SU-DHL-6 (cell line): ENCODE data around the gene AGAP3.

ENCODE experiments used
- H2AFZ ChIP-seq: fragments of 200-600 bp; sonication (generic); 2 replicates; pipeline ENCODE4 v1.6.1; 2014; ENCODE audit warnings: low read depth, mild to moderate bottlenecking, moderate library complexity, mixed read lengths, antibody characterized with exemption, low read length; ENCODE audit not compliant: severe bottlenecking
- H3F3A ChIP-seq: fragments of 200-600 bp; shearing (Covaris generic); 2 replicates; pipeline ENCODE4 v1.6.0; 2016; ENCODE audit warnings: antibody characterized with exemption, mild to moderate bottlenecking; ENCODE audit not compliant: insufficient read depth
- H3K27ac ChIP-seq: fragments of 200-600 bp; sonication (generic); 2 replicates; pipeline ENCODE4 v1.5.1; 2016; ENCODE audit warnings: low read depth, mild to moderate bottlenecking, low read length, moderate library complexity, mixed read lengths
- H3K27me3 ChIP-seq: fragments of 200-600 bp; sonication (generic), shearing (Covaris generic); 2 replicates; pipeline ENCODE4 v1.6.0; 2014; ENCODE audit warnings: mild to moderate bottlenecking, low read length
- H3K36me3 ChIP-seq: fragments of 200-600 bp; sonication (generic); 2 replicates; pipeline ENCODE4 v1.6.1; 2014; ENCODE audit warnings: mild to moderate bottlenecking, low read length, mixed read lengths
- H3K4me2 ChIP-seq: fragments of 300-600, 200-600 bp; shearing (Covaris generic), sonication (generic); 2 replicates; pipeline ENCODE4 v1.6.0; 2014; ENCODE audit warnings: low read length, low read depth, mild to moderate bottlenecking; ENCODE audit not compliant: poor library complexity, severe bottlenecking
- H3K4me3 ChIP-seq: fragments of 200-600 bp; sonication (generic); 2 replicates; pipeline ENCODE4 v1.5.1; 2014; ENCODE audit warnings: antibody characterized with exemption, low read length, mild to moderate bottlenecking, mixed read lengths; ENCODE audit not compliant: insufficient read depth, poor library complexity, severe bottlenecking
- H3K79me2 ChIP-seq: fragments of 200-600 bp; sonication (generic); 2 replicates; pipeline ENCODE4 v1.6.1; 2014; ENCODE audit warnings: mild to moderate bottlenecking, low read length, moderate library complexity; ENCODE audit not compliant: insufficient read depth
- H3K9ac ChIP-seq: fragments of 200-600 bp; sonication (generic); 2 replicates; pipeline ENCODE4 v1.7.0; 2014; ENCODE audit warnings: mild to moderate bottlenecking, low read length
- H3K9me2 ChIP-seq: fragments of 200-600 bp; sonication (generic); replicated peaks from 2 replicates; pipeline ENCODE4 v1.6.1; 2014; ENCODE audit warnings: low read length; ENCODE audit not compliant: insufficient read depth
- H3K9me3 ChIP-seq: fragments of 200-600 bp; sonication (generic); 2 replicates; pipeline ENCODE4 v1.6.1; 2014; ENCODE audit warnings: low read length, mixed read lengths; ENCODE audit not compliant: insufficient read depth
- H4K20me1 ChIP-seq: fragments of 200-600 bp; sonication (generic); 2 replicates; pipeline ENCODE4 v1.6.1; 2014; ENCODE audit warnings: low read depth, mild to moderate bottlenecking, antibody characterized with exemption, low read length, moderate library complexity, mixed read lengths
- CTCF ChIP-seq: fragments of 200-600 bp; sonication (generic); IDR thresholded peaks from one replicate; pipeline ENCODE4 v1.5.1; 2017; ENCODE audit warnings: antibody characterized with exemption, mild to moderate bottlenecking, low read length, moderate library complexity; ENCODE audit not compliant: insufficient read depth, poor library complexity, severe bottlenecking
- EZH2phosphoT487 ChIP-seq: fragments of 200-600 bp; sonication (generic), shearing (Covaris generic); conservative IDR thresholded peaks from 2 replicates; pipeline ENCODE4 v1.6.1; 2018; ENCODE audit warnings: mild to moderate bottlenecking, antibody characterized with exemption, low read length, moderate library complexity, mixed read lengths

Gene AGAP3

GRCh38 chr7:151045262-151045661, 41.0 kb upstream of the AGAP3 start:
- no peaks in the 10 kb centered on the region for H3K9me3 ChIP-seq
- no peak overlapping the region for H3K4me2 ChIP-seq
- H3K27me3 ChIP-seq, result no peaks in the 10 kb centered on the region
- H3K4me3 ChIP-seq, result no peak overlapping the region
- no peaks in the 10 kb centered on the region for H3K36me3 ChIP-seq
- H3K9ac ChIP-seq, result no peak overlapping the region
- no peak overlapping the region for H3K27ac ChIP-seq
- no peaks in the 10 kb centered on the region for H4K20me1 ChIP-seq
- TF ChIP-seq EZH2phosphoT487 (no peak), CTCF (no peak)
- no peaks in the 10 kb centered on the region for H3K9me2 ChIP-seq
- no peaks in the 10 kb centered on the region for H3K79me2 ChIP-seq
- no peak overlapping the region for H2AFZ ChIP-seq
- H3F3A ChIP-seq, result no peaks in the 10 kb centered on the region

GRCh38 chr7:151045967-151046366, 40.3 kb upstream of the AGAP3 start:
- Histone ChIP-seq H3F3A (no peaks in the 10 kb centered on the region), H4K20me1 (no peaks in the 10 kb centered on the region), H3K4me3 (no peak overlapping the region), H3K9ac (no peak overlapping the region), H3K36me3 (no peaks in the 10 kb centered on the region), H3K9me2 (no peaks in the 10 kb centered on the region), H3K4me2 (no peak overlapping the region), H3K27ac (no peak overlapping the region), H3K79me2 (no peaks in the 10 kb centered on the region), H2AFZ (no peak overlapping the region), H3K27me3 (no peaks in the 10 kb centered on the region), H3K9me3 (no peaks in the 10 kb centered on the region)
- TF ChIP-seq EZH2phosphoT487 (no peak), CTCF (no peak)

- Histone ChIP-seq H3K36me3 (no peaks in the 10 kb centered on the region), H4K20me1 (no peaks in the 10 kb centered on the region), H3K9ac (no peak overlapping the region), H3K9me3 (no peaks in the 10 kb centered on the region), H3K79me2 (no peaks in the 10 kb centered on the region), H3K4me2 (no peak overlapping the region), H3K27me3 (no peaks in the 10 kb centered on the region), H2AFZ (no peak overlapping the region), H3K27ac (no peak overlapping the region), H3K4me3 (no peak overlapping the region), H3K9me2 (no peaks in the 10 kb centered on the region), H3F3A (no peaks in the 10 kb centered on the region)
- TF ChIP-seq CTCF (no peak), EZH2phosphoT487 (no peak)
Measured at GRCh38 chr7:151046603-151047573, 39.4 kb upstream of the AGAP3 start.
